Measurements from ENCODE around the gene SPATA32. TPM values are rescaled to one million over a fixed set of nuclear protein-coding genes. Genes with fewer than 3 reads are reported as not detected.
A peak's percentile ranks its signal among the peaks of the same experiment; 100 is the strongest.

The SPATA32 gene
- total RNA-seq, 1 experiment from 2014 or later, result 0.15 TPM

DNA sequence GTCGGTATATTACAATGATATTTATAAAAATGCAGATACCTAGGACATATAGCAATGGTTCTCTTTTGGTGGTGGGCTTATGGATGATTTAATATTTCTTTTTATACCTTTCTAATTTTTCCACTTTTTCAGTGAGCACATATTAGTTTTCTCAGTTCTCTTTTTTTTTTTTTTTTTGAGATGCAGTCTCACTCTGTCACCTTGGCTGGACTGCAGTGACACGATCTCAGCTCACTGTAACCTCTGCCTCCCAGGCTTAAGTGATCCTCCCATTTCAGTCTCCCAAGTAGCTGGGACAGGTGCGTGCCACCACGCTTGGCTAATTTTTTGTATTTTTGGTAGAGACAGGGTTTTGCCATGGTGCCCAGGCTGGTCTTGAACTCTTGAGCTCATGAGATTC, 39.8 kb upstream of the SPATA32 start:
- intact Hi-C loops (cut with micrococcal nuclease), result no loop called here
- no peak for DNase-seq (ENCODE audit: low read depth, low spot score)
- no peak overlapping the region for H3K4me3 ChIP-seq (replicated peaks in 1 of 2; ENCODE audit: low read depth in 1 of 2, low read length in 2 of 2)
- no peak overlapping the region for H3K9ac ChIP-seq (ENCODE audit: low read length)
- peaks cover 99% of the 10 kb centered on the region for H3K79me2 ChIP-seq (ENCODE audit: insufficient read depth, low read length)
- no peaks in the 10 kb centered on the region; a peak in 1 of 4 replicates for H3K36me3 ChIP-seq (ENCODE audit: control insufficient read depth in 1 of 2, insufficient read depth in 2 of 2, low read length in 2 of 2)
- no peak for TF ChIP-seq EGR1 (IDR thresholded peaks at IDR 0.05; ENCODE audit: low read depth)
- no peak for TF ChIP-seq CBX3 (IDR thresholded peaks at IDR 0.05; ENCODE audit: low read depth)
- peaks cover 17 to 67% of the 10 kb centered on the region in 2 experiments; a peak in 3 of 4 replicates for H3K4me1 ChIP-seq (ENCODE audit: control insufficient read depth in 1 of 2, insufficient read depth in 2 of 2, low read length in 2 of 2)
- H3K27ac ChIP-seq (ENCODE audit: low read depth, low read length), result no peak overlapping the region
- H2AFZ ChIP-seq (ENCODE audit: low read depth, low read length, poor library complexity, severe bottlenecking), result no peak overlapping the region
- H3K4me2 ChIP-seq (ENCODE audit: low read length), result no peak overlapping the region
- H3K9me3 ChIP-seq (ENCODE audit: control insufficient read depth in 1 of 2, insufficient read depth in 1 of 2, low read depth in 1 of 2, low read length in 2 of 2), result no peaks in the 10 kb centered on the region
- H3K9me2 ChIP-seq (ENCODE audit: insufficient read depth), result no peaks in the 10 kb centered on the region
- no peak for ATAC-seq
- ChIA-PET RAD21 (ENCODE audit: low non-redundant PET in 1 of 2, low total read pairs in 2 of 2, uncharacterized antibody in 2 of 2, unreplicated experiment in 2 of 2) (no interaction called here), CTCF (interaction anchor here (1.6 kb wide), 1 partner anchor 24 kb away, joined by 4 read pairs; no protein-coding TSS in a partner anchor), POLR2A (no interaction called here)
- H4K20me1 ChIP-seq (ENCODE audit: insufficient read depth), result peaks cover 7% of the 10 kb centered on the region; the same call in 1 of the 2 replicates
- BruUV-seq (replicated peaks), result no TSS peak
- no peaks in the 10 kb centered on the region for H3K27me3 ChIP-seq (ENCODE audit: insufficient read depth, low read length)

GRCh38 chr17:45300060-45300751, 38.3 kb upstream of the SPATA32 start:
- Histone ChIP-seq H2AFZ (ENCODE audit: low read depth, low read length, poor library complexity, severe bottlenecking) (no peak overlapping the region), H3K36me3 (ENCODE audit: control insufficient read depth in 1 of 2, insufficient read depth in 2 of 2, low read length in 2 of 2) (peaks cover 0 to 3% of the 10 kb centered on the region in 2 experiments; a peak in 1 of 4 replicates), H3K9me3 (ENCODE audit: control insufficient read depth in 1 of 2, insufficient read depth in 1 of 2, low read depth in 1 of 2, low read length in 2 of 2) (no peaks in the 10 kb centered on the region), H3K4me2 (ENCODE audit: low read length) (no peak overlapping the region), H3K27me3 (ENCODE audit: insufficient read depth, low read length) (no peaks in the 10 kb centered on the region), H3K79me2 (ENCODE audit: insufficient read depth, low read length) (peaks cover 99% of the 10 kb centered on the region), H3K9me2 (ENCODE audit: insufficient read depth) (no peaks in the 10 kb centered on the region), H3K9ac (ENCODE audit: low read length) (no peak overlapping the region), H3K4me3 (replicated peaks in 1 of 2; ENCODE audit: low read depth in 1 of 2, low read length in 2 of 2) (no peak overlapping the region), H3K4me1 (ENCODE audit: control insufficient read depth in 1 of 2, insufficient read depth in 2 of 2, low read length in 2 of 2) (peaks cover 20 to 68% of the 10 kb centered on the region in 2 experiments), H3K27ac (ENCODE audit: low read depth, low read length) (no peak overlapping the region), H4K20me1 (ENCODE audit: insufficient read depth) (peaks cover 3% of the 10 kb centered on the region; the same call in 1 of the 2 replicates)
- no peak for TF ChIP-seq EGR1 (IDR thresholded peaks at IDR 0.05; ENCODE audit: low read depth)
- ChIA-PET RAD21 (ENCODE audit: low non-redundant PET in 1 of 2, low total read pairs in 2 of 2, uncharacterized antibody in 2 of 2, unreplicated experiment in 2 of 2) (no interaction called here), CTCF (interaction anchor here (1.6 kb wide), 1 partner anchor 23 kb away, joined by 4 read pairs; no protein-coding TSS in a partner anchor), POLR2A (no interaction called here)
- no TSS peak for BruUV-seq (replicated peaks)
- peak; percentile 58; the same call in 1 of the 2 replicates for ATAC-seq
- intact Hi-C loops (cut with micrococcal nuclease), result no loop called here
- no peak for DNase-seq (ENCODE audit: low read depth, low spot score)

All from HCT116 (cell line).